OCI-LY3 (cell line): Measurements from ENCODE around the gene SPATA19.

Source experiments
- H2AFZ ChIP-seq: fragments of 200-600, 300-600 bp; shearing (Covaris generic); 2 replicates; pipeline ENCODE4 v1.6.0; 2014; ENCODE audit warnings: antibody characterized with exemption, low read depth, low read length
- H3K27ac ChIP-seq: fragments of 200-600, 300-600 bp; sonication (generic); 2 replicates; pipeline ENCODE4 v1.5.1; 2014; ENCODE audit warnings: mild to moderate bottlenecking, low read length, moderate library complexity, mixed read lengths
- H3K27me3 ChIP-seq: fragments of 200-600, 300-600 bp; sonication (generic); 2 replicates; pipeline ENCODE4 v1.6.1; 2014; ENCODE audit warnings: low read depth, low read length, mixed read lengths
- H3K36me3 ChIP-seq: fragments of 200-600, 300-600 bp; sonication (generic); replicated peaks from 2 replicates; pipeline ENCODE3; 2014; ENCODE audit warnings: low read depth, low read length, mixed read lengths
- H3K4me1 ChIP-seq: fragments of 300-600, 200-600 bp; sonication (generic); 2 replicates; pipeline ENCODE4 v1.6.1; 2014; ENCODE audit warnings: low read length, mixed read lengths
- H3K4me2 ChIP-seq: fragments of 200-600, 300-600 bp; sonication (generic); 2 replicates; pipeline ENCODE4 v1.6.1; 2014; ENCODE audit warnings: low read length, mixed read lengths
- H3K4me3 ChIP-seq: fragments of 300-600, 200-600 bp; sonication (generic); 2 replicates; pipeline ENCODE4 v1.5.1; 2014; ENCODE audit warnings: antibody characterized with exemption, mild to moderate bottlenecking, low read length, moderate library complexity
- H3K79me2 ChIP-seq: fragments of 300-600, 200-600 bp; shearing (Covaris generic); 2 replicates; pipeline ENCODE4 v1.6.1; 2014; ENCODE audit warnings: mild to moderate bottlenecking, low read length, mixed read lengths
- H3K9ac ChIP-seq: fragments of 300-600, 200-600 bp; shearing (Covaris generic); 2 replicates; pipeline ENCODE4 v1.6.0; 2014; ENCODE audit warnings: mild to moderate bottlenecking, low read length, moderate library complexity
- H3K9me3 ChIP-seq: fragments of 200-600, 300-600 bp; shearing (Covaris generic); 2 replicates; pipeline ENCODE4 v1.6.1; 2014; ENCODE audit warnings: low read length, mixed read lengths; ENCODE audit not compliant: insufficient read depth
- H4K20me1 ChIP-seq: fragments of 200-600, 300-600 bp; sonication (generic); 2 replicates; pipeline ENCODE4 v1.6.1; 2016; ENCODE audit warnings: low read length, mixed read lengths; ENCODE audit not compliant: insufficient read depth
- EZH2phosphoT487 ChIP-seq: fragments of 200-600 bp; shearing (Covaris generic); IDR thresholded peaks from 2 replicates; pipeline ENCODE4 v1.6.1; 2018; ENCODE audit warnings: antibody characterized with exemption, mixed run types, low read depth
- TF ChIP-seq, protein P1 (sequence below): fragments of 200-600, 300-600 bp; sonication (generic); IDR thresholded peaks from 2 replicates; pipeline ENCODE4 v1.5.1; 2014; ENCODE audit warnings: antibody characterized with exemption, low read length, low read depth

Gene SPATA19

GRCh38 chr11:133809569-133810491, 35.5 kb downstream of the SPATA19 start:
- Histone ChIP-seq H3K9ac (no peak overlapping the region), H4K20me1 (no peaks in the 10 kb centered on the region), H3K4me1 (no peaks in the 10 kb centered on the region), H3K27me3 (peaks cover 5% of the 10 kb centered on the region), H3K79me2 (no peaks in the 10 kb centered on the region), H3K4me2 (no peak overlapping the region), H3K9me3 (no peaks in the 10 kb centered on the region), H2AFZ (no peak overlapping the region), H3K4me3 (no peak overlapping the region), H3K36me3 (no peaks in the 10 kb centered on the region), H3K27ac (no peak overlapping the region)
- TF ChIP-seq EZH2phosphoT487, result no peak
- TF ChIP-seq, protein P1, sequence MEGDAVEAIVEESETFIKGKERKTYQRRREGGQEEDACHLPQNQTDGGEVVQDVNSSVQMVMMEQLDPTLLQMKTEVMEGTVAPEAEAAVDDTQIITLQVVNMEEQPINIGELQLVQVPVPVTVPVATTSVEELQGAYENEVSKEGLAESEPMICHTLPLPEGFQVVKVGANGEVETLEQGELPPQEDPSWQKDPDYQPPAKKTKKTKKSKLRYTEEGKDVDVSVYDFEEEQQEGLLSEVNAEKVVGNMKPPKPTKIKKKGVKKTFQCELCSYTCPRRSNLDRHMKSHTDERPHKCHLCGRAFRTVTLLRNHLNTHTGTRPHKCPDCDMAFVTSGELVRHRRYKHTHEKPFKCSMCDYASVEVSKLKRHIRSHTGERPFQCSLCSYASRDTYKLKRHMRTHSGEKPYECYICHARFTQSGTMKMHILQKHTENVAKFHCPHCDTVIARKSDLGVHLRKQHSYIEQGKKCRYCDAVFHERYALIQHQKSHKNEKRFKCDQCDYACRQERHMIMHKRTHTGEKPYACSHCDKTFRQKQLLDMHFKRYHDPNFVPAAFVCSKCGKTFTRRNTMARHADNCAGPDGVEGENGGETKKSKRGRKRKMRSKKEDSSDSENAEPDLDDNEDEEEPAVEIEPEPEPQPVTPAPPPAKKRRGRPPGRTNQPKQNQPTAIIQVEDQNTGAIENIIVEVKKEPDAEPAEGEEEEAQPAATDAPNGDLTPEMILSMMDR, result no peak

DNA sequence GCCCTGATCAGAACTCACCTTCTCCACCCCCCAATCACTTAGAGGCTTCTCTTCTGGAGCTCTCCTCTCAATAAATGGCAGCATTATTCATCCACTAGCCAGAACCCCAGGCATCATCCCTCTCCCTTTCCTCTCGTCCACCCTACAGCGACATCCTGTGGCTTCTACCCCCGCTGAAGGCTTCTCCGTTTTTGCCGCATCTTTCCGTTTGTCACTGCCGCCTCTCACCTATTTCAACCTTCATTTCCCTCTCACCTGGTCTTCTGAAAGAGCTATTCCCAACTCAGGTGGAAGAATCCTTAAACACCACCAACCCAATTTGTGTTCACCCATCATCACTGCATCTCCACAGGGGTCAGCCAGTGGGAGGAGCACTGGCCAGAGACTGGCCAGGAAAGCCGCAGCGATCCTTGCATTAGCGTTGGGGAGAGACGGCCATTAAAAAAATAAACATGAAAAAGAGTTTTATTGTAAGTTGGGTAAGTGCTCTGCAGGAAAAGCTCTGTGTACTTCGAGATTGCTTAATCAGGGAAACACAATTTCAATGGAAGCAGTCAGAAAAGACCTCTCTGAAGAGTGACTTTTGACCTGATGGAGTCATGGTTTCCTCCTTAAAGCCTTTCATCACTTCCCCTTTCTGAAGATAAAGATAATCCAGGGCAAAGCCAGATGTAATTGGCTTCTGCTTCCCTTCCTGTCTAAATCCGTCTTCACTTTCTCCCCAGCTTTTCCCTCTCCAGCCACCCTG, 36.7 kb downstream of the SPATA19 start:
- TF ChIP-seq, protein P1, result no peak
- TF ChIP-seq EZH2phosphoT487, result no peak
- no peaks in the 10 kb centered on the region for H3K36me3 ChIP-seq
- H3K27me3 ChIP-seq, result no peaks in the 10 kb centered on the region
- H3K4me2 ChIP-seq, result no peak overlapping the region
- no peaks in the 10 kb centered on the region for H3K4me1 ChIP-seq
- H3K9ac ChIP-seq, result no peak overlapping the region
- H4K20me1 ChIP-seq, result no peaks in the 10 kb centered on the region
- no peak overlapping the region for H2AFZ ChIP-seq
- no peaks in the 10 kb centered on the region for H3K9me3 ChIP-seq
- H3K79me2 ChIP-seq, result no peaks in the 10 kb centered on the region
- H3K4me3 ChIP-seq, result no peak overlapping the region
- no peak overlapping the region for H3K27ac ChIP-seq

DNA sequence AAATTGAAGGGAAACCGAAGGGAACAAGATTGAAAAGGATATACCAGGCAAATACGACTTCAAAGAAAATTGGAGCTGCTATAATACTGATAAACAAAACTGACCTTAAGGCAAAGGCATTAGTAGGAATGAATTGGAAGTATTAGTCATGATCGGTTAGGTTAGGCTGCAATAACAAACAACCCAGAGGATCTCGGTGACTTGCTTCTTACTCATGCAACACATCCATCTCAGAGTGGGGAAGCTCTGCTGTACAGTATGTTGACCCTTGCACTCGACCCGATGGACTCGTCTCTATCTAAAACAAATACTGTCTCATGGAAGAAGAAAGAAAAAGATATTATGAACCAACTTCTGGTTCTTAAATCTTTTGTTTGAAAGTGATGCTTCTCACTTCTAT, 42.3 kb downstream of the SPATA19 start:
- Histone ChIP-seq H3K9ac (no peak overlapping the region), H2AFZ (no peak overlapping the region), H3K4me3 (no peak overlapping the region), H3K27me3 (0 out of 2 replicates have a peak, but pooled peaks cover 7% of the 10 kb centered on the region), H3K4me2 (no peak overlapping the region), H4K20me1 (no peaks in the 10 kb centered on the region), H3K9me3 (no peaks in the 10 kb centered on the region), H3K4me1 (no peaks in the 10 kb centered on the region), H3K79me2 (no peaks in the 10 kb centered on the region), H3K27ac (no peak overlapping the region), H3K36me3 (no peaks in the 10 kb centered on the region)
- TF ChIP-seq, protein P1, result no peak
- no peak for TF ChIP-seq EZH2phosphoT487

DNA sequence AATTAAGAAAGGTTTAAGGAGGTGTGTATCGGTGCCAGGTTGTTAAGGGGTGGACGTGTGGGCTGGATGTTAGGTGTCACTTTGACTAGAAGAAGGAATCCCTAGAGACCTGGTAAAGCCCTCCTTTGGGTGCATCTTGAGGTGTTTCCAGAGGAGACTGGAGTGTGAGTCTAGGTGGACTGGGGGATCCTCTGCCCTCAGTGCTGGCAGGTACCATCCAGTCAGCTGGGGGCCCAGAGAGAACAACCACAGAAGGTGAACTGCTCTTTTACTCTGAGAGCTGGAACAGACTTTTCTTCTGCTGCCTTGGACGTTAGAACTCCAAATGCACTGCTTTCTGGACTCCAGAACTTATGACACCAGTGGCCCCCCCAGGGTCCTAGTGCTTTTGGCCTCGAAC, 44.0 kb downstream of the SPATA19 start:
- Histone ChIP-seq H3K4me3 (no peak overlapping the region), H3K79me2 (no peaks in the 10 kb centered on the region), H3K36me3 (no peaks in the 10 kb centered on the region), H2AFZ (no peak overlapping the region), H3K27me3 (0 out of 2 replicates have a peak, but pooled peaks cover 7% of the 10 kb centered on the region), H3K4me2 (no peak overlapping the region), H3K4me1 (no peaks in the 10 kb centered on the region), H4K20me1 (no peaks in the 10 kb centered on the region), H3K9ac (no peak overlapping the region), H3K27ac (no peak overlapping the region), H3K9me3 (no peaks in the 10 kb centered on the region)
- TF ChIP-seq EZH2phosphoT487, result no peak
- TF ChIP-seq, protein P1, result no peak
